ENCODE results near the gene STRA6.

STRA6 gene

DNA sequence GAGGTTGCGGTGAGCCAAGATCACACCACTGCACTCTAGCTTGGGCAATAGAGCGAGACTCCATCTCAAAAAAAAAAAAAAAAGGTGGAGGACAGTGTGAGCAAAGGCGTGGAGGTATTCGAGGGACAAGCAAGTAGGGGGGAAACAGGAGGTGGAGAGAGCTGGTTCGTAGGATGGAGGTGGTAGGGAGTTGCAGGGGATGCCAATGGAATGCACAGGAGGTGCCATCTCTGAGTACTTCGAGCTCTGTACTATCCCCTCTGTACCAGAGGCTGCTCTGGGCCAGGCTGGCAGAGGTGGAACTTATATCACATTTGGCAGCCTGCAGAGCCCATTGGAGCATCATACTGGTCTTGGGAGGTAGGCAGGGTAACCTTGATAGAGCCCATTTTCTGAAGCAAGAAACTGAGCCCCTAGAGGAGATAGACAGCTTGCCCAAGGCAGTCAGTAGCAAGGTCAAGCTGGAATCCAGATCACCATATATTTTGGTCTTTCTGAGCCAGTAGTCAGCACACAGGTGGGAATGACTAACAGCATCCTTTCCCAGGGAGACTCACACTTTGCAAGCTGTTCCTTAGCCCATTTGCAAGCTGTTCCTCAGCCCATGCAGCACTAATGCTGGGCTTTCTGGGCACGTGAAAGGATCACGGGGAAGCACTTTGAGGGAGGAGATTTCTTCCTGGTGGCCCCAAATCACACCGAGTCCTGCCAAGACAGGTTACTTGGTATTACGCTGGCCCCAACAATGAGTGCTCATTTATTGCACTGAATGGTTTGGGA, 24.4 kb upstream of the STRA6 start:
- no peak for DNase-seq (ENCODE audit: low read depth)

DNA sequence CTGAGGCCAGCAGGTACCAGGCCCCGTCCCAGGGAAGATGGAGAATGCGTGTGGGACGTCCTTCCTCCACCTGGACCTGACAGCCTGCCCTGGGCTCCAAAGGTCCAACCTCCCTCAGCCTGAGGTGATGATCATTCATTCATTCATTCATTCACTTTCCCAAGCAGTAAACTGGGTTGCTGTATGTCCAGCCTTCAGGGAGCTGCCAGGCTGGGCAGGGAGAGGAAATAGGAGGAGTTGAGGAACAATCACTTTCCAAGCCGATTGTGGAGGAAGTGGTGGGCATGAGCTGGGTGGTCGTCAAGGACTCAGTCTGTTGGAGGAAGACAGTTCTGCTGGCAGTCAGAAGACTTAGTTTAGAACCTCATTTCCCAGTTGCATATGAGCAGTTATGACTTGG, 23.3 kb upstream of the STRA6 start:
- no peak for DNase-seq (ENCODE audit: low read depth)

DNA sequence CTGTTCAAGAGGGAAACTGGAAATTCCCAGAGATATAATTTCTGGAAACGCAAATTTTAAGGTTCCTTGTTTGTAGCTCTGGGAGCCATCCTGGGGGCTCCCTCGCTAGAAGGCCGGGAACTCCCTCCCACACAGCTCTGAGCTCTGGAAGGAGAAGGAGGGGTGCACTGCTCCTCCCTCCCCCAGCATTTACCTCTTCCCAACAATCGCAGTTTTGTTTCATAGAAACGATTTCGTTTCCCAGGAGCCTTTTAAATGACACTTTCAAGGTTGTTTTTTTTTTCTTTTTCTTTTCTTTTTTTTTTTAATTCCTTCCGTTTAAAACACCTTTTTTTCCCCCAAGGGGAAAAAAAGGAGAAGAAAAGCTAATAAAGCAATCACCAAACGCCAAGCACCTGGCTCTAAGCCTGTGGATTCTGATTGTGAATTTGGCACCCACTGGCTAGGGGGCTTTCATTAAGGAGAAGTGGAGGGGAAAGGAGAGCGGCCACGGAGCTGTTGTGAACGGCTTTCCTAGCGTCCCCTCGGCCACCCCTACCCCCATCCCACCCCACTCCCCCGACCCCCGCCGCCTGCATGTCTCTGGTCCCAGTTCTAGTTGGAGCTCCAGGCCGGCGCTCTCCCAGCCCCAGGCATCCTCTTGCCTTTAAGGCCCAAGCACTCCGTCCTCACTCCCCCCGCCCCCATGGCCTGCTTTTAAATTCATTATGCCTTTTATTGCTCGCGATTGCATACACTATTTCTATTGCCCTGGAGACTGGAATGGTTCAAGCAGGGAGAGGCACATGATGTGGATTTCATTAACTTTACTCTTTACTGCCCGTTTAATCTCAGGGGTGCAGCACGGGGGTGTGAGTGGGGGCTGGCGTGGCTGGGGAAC, 19.9 kb upstream of the STRA6 start:
- DNase-seq (ENCODE audit: low read depth), result no peak

DNA sequence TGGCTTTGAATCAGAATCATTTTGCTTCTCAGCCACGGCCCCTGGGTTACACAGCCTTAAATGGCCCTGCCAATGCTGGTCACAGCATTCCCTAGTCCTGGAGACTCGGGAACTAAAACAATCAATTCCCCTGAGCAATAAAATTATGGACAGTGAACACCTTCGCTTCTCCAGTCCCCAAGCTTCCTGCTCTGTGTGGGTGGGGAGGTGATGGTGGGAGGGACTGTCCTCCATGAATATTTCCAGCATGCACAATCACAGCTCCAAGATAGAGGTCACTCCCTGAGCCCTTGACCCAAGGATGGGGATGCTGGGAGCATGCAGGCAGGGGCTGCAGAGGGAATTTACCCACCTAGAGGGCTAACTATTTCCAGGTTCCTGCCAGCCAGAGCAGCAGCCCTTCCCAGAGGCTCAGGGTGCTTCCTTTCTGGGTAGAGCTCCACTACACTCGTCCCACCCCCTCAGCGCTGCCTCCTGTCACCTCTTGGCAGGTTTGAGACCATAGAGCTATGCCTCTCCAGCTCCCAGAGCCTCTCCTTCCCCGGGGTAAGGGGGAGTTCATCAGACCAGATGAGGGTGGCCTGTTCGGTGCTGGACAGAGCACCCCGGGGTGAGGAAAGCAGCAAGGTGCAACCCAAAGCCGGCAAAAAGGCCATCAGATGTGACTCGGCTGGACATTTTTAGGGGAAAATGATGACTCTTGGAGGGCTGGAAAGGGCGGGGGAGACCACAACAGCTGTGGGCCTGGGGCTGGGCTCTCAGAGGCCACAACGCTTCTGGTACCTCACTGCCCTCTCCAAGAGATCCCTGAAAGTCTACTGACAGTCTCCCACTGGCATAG, 19.0 kb upstream of the STRA6 start:
- no peak for DNase-seq (ENCODE audit: low read depth)

GRCh38 chr15:74220475-74221248, 18.1 kb upstream of the STRA6 start:
- DNase-seq (ENCODE audit: low read depth), result no peak

DNA sequence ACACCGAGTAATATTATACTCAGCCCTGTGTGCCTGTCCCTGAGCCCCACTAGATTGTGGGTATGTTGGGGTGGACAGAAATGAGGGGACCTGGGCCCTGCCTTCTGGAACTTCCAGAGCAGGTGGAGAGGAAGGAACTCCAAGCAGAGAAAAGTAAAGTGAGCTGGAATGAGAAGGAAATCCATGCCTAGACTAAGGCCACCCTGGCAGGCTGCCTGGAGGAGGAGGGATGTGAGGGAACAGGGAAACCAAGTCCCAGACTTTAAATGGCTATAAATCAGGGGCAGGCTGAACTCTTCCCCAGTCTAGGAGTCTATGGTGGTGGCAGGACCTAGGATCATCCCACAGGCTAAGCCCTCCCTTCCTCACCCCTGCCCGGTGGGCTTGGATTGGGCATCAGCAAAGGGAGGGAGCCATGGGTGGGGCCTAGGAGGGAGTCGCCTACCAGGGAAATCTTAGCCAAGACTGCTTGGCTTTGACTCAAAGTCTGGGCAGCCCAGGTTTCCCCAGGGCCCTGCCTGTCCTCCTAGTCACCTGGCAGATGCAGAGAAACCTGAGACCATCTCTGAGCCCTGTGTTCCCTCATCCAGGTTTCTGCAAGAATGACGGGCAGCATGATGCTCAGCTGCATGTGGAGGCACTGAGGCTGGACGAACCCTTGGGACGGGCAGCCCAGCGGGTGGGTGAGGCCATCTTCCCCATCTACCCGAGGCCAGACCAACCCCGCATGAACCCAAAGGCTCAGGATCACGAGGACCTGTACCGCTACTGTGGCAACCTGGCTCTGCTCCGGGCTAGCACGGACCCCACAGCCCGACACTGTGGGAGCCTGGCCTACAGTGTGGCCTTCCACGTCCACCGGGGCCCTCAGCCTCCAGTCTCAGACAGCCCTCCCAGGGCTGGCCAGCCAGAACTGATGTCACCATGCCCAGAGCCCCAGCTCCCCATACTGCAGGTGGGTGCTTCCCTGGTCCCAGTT, 15.6 kb upstream of the STRA6 start:
- DNase-seq (ENCODE audit: low read depth), result no peak

DNA sequence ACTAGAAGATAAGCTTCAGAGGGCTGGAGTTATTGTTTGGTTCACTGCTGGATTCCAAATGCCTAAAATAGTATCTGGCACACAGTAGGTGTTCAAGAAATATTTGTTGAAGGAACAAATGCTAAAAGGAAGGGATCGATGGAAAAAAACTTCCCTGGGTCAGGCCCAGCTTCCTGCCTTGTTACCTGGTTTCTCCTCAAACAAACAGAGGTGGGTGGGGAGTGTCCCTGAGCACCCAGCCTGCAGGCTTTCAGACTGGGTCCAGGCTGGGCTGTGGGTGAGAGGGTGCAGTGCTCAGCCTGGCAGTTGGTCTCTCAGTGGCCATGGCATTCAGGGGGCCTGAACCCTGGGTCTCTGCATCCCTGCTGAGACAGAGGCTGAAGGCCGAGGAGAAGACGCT, 14.4 kb upstream of the STRA6 start:
- no peak for DNase-seq (ENCODE audit: low read depth)

DNA sequence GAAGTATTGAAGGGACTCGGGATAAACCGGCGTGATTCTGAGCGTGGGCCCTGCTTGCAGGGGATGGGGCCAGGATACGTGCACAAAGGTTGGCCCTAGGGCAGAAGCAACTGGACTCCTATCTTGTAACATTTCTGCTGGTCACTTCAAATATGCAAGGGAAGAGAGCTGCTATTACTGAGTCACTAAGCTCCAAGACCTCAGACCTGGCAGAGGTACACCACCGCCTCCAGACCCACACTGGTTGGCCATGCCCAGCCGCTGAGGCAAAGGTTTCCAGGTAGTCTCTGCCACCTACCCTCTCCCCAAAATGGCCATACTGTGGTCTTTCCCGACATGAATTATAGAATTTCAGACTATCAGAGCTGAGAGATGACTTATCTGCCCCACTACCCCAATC, 13.4 kb upstream of the STRA6 start:
- no peak for DNase-seq (ENCODE audit: low read depth)

GRCh38 chr15:74214324-74215021, 11.9 kb upstream of the STRA6 start:
- no peak for DNase-seq (ENCODE audit: low read depth)

DNA sequence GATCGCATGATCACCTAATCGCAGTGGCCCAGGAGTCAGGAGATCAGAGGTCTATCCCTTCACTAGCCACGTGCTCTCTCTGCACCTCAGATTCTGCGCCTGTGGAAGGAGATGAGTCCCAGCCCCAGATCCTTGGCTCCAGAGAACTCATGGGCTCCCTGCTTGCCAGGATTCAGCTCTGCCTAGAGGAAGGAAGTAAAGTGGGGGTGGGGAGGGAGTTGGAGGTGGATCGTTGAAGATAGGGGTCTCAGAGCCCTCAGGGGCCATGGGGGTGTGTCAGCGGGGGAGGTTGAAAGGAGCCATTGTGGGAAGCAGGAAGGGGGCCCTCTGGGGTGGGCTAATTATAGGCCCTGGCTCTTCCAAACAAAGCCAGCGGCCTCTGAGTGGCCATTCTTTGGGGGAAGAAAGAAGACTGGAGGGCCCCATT, 11.3 kb upstream of the STRA6 start:
- no peak for DNase-seq (ENCODE audit: low read depth)

DNA sequence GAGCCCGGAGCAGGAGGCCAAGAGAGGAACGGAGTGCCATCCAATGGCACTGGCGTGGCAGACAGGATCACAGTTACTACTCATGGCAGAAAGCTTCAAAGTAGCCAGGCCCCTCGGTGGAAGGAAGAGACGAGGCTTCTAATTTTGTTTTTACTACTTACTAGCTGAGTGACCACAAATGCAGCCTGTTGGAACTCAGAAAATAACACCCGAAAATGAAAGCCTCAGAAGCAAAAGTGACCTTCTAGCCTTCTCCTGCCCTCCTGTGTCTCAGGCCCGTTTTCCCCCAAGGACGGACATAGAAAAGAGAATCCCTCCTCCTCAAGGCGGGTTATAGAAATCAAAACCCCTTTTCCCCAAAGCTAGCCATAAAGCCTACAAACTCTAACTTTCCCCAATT, 9.9 kb upstream of the STRA6 start:
- DNase-seq (ENCODE audit: low read depth), result no peak

GRCh38 chr15:74211656-74212055, 9.1 kb upstream of the STRA6 start:
- no peak for DNase-seq (ENCODE audit: low read depth)

- DNase-seq (ENCODE audit: low read depth), result no peak
Observed at GRCh38 chr15:74210729-74211128, 8.1 kb upstream of the STRA6 start.

- DNase-seq (ENCODE audit: low read depth), result no peak
Observed at GRCh38 chr15:74209997-74210671, 7.5 kb upstream of the STRA6 start.

DNA sequence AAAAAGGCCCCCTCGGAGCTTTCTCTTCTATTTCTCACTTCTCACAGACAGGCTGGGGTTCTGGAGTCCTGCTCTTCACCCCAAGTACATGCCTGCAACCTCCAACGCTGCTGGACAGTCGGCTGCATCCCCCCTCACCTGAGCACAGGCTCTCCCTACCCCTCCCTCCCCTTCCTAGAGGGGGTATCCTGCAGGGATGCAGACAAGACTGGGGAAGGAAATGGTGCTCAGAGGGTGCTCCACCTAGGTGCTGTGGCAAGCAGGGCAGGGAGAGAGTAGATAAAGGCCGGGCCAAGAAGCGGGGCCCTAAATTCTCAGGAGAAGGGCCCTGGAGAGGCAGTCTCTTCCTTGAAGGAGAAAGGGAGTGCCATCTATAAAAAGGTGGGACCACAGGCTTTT, 7.0 kb upstream of the STRA6 start:
- no peak for DNase-seq (ENCODE audit: low read depth)

DNA sequence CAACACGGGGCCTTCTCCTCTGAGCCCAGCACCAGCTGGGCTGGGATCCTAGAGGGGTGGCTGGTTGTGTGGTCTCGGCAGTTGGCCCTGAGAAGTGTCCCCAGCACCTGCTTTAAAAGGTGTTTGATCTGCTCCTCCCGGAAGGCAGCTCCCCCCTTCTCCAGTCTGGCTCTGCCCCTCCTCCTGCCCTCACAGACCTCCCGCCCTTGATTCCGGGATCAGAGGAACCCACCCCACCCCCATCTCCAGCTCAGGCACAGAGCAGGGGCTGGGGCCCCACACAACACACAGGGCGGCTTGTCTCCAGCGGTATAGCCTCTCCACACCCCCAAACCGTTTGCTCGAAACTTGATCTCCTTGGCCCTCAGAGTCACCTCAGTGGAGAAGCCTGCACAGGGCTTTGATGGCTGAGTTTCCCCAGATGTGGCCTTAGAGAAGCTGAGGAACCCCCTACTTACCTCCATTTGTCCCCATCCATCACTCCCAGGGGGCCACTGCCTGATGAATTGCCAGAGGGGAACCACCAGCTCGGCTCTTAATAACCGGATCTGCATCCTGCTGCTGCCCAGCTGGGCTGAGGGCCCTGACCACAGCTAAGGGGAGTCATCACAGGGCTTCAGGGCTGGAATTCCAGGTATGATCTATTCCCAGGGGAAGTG, 6.4 kb upstream of the STRA6 start:
- no peak for DNase-seq (ENCODE audit: low read depth)

- no peak for DNase-seq (ENCODE audit: low read depth)
Observed at GRCh38 chr15:74208496-74208895, 5.9 kb upstream of the STRA6 start.

DNA sequence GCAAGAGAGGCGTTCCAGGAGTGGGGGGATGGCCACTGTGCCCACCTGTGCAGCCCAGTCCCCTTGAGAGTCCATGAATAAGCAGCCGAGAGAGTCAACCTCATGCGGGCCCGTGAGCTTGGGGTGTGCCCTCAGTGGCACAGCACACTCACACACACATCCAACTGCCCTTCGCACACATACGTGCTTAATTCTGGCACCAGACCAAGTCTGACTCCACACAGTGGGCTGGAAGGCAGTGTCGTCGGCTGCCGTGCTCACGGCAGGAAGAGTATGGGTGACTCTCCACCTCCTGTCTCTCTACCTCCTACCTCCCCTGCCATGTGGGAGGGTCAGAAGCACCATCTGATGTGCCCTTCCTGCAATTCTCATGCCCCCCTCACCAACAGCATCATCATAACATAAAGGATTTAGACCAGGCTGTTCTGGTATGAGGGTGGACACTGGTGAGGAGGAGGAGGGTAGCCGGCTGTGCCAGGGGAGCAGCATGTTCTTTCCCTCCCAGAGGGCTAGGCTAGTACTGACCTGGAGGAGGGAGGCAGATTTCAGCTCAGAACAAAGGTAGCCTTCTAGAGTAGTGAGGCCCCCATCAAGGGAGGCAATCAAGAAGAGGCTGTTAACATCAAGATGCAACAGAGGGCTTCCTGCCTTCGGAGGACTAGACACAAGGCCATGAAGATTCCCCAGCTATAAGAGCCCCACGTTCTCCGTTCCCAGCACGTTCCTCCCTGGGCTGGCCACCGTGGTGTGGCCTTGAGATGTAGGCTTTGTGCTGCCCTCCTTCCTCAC, 5.3 kb upstream of the STRA6 start:
- no peak for DNase-seq (ENCODE audit: low read depth)

All from stimulated activated CD8-positive, alpha-beta memory T cell treated with anti-CD3 and anti-CD28 coated beads, Interleukin-15, amount 100 ng/mL, for 1 hour (primary cell).